AG04449 (cell line): ENCODE results near the gene ZNF709.
"Not testable (repeated sequence)": the region's sequence is repeated elsewhere in the genome, so short reads cannot be mapped to it uniquely, and the experiment has no call there.

Experiments
- CTCF ChIA-PET: fragments of 350-600 bp; formaldehyde crosslinking; extraction: SDS; loops from one replicate; lab custom pipeline; 2021; ENCODE audit warnings: antibody characterized with exemption; lab: Yijun Ruan, JAX
- POLR2A ChIA-PET: fragments of 400-600, 350-600 bp; formaldehyde crosslinking; extraction: SDS; loops from one replicate; lab custom pipeline; 2020; ENCODE audit warnings: antibody characterized with exemption, inconsistent platforms; lab: Yijun Ruan, JAX
- DNase-seq: peaks from one replicate; pipeline ENCODE4 v3.0.0-alpha.2; 2010; ENCODE audit warnings: low read depth, low spot score
- H3K4me3 ChIP-seq: 2 replicates; pipeline ENCODE4 v1.5.1; 2011; ENCODE audit warnings: low read depth, mild to moderate bottlenecking, control low read depth, low read length
- CTCF ChIP-seq: IDR thresholded peaks from one replicate; pipeline ENCODE4 v1.5.1; 2011; ENCODE audit warnings: mild to moderate bottlenecking, moderate library complexity, low read length, control low read depth, inconsistent platforms; ENCODE audit not compliant: insufficient read depth; ENCODE audit errors: missing control alignments

Gene ZNF709

DNA sequence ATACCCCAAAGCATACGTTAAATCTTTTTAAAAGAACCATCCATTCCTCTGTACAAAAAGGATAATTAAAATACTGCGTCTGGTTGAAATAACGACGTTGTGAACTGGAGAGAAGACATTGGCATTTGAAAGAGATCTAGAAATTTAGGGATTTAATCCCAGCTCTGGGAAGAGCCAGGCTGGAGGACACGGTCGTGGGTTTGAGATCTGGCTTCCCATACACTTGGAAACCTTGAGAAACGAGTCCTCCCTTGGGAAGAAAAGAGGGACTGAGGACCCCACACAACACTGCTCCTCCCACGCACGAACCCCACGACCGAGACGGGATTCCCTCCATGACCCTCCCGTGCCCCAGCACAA lies 625 bp downstream of the ZNF709 start:
- POLR2A ChIA-PET = interaction anchor here (1.0 kb wide), 1 partner anchor 496 kb away, joined by 3 read pairs; no protein-coding TSS in a partner anchor
- TF ChIP-seq CTCF = no peak

DNA sequence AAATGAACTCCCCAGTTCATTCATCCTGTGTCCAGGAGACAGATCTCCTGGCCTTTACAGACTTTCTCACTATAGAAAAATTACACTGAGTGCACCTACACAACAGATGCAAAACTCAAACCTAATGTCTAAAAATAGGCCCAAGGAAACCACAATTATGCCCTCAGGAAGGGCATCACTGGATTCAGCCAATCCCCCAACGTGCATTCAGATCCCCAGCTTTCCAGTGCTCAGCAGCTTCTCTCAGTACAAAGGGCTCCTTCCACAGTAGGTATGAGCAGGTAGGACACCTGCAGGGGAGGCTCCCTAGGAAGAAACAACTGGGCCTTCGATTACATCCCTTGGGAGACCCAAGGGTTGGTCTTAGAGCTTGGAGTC lies 2.1 kb downstream of the ZNF709 start:
- H3K4me3 ChIP-seq = no peak overlapping the region
- no peak for DNase-seq
- ChIA-PET POLR2A (no interaction called here), CTCF (interaction anchor here (0.5 to 1.4 kb wide), 4 partner anchors 8 to 340 kb away, joined by 3 to 5 read pairs (median 4); no protein-coding TSS in a partner anchor)
- TF ChIP-seq CTCF = no peak

More for the DNA sequence above, 625 bp downstream of the ZNF709 start:
- H3K4me3 ChIP-seq = peak overlapping the region; percentile 93
- no peak for DNase-seq
- CTCF ChIA-PET = interaction anchor here (1.4 kb wide), 1 partner anchor 10 kb away, joined by 5 read pairs; no protein-coding TSS in a partner anchor

DNA sequence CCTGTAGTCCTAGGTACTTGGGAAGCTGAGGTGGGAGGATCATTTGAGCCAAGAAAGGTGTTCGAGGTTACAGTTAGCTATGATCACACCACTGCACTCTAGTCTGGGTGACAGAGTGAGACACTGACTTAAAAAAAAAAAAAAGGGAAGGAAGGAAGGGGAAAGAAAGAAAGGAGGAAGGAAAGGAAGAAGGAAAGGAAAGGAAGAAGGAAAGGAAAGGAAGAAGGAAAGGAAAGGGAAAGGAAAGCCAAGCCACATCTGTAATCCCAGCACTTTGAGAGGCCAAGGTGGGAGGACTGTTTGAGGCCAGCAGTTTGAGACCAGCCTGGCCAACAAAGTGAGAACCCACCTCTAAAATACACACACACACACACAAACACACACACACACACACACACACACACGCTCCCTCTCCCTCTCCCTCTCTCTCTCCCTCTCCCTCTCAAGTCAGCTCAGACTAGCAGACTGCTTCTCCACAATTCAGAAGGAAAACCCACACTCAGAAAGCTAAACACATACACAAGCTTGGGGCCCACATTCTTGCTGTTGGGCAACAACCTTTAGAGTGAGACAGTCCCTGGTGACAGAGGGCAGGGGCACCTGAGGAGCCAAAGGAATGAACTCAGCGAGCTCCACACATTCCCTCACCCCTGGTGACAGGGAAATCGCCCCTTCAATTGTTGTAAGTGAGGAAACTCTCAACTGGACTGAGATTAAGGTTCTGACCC lies 2.7 kb downstream of the ZNF709 start:
- no peak for TF ChIP-seq CTCF
- H3K4me3 ChIP-seq = no peak overlapping the region
- ChIA-PET CTCF (interaction anchor here (0.5 to 1.3 kb wide), 3 partner anchors 14 to 339 kb away, joined by 3 to 4 read pairs (median 3); no protein-coding TSS in a partner anchor), POLR2A (interaction anchor here (0.6 to 0.7 kb wide), 2 partner anchors 8 to 12 kb away, joined by 3 read pairs; no protein-coding TSS in a partner anchor)
- no peak for DNase-seq

- no peak for DNase-seq
- no peak for TF ChIP-seq CTCF
- POLR2A ChIA-PET = no interaction called here
- CTCF ChIA-PET = no interaction called here
- H3K4me3 ChIP-seq = no peak overlapping the region
Measured at GRCh38 chr19:12478234-12478941, 6.2 kb downstream of the ZNF709 start.

- DNase-seq, CTCF ChIA-PET, POLR2A ChIA-PET, H3K4me3 ChIP-seq: not testable (repeated sequence)
Measured at GRCh38 chr19:12467651-12468050, 17.0 kb downstream of the ZNF709 start.

DNA sequence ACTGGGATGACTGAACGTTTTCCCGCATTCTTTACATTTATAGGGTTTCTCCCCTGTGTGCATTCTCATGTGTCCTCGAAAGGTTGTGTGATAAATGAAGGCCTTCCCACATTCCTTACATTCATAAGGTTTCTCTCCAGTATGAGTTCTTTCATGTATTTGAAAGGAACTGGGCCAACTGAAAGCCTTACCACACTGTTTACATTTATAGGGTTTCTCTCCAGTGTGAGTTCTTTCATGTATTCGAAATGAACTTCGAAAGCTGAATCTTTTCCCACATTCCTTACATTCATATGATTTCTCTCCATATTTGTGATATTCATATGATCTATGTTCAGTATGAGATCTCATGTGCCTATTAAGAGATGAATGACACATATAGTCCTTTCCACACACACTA lies 19.4 kb downstream of the ZNF709 start:
- no peak for TF ChIP-seq CTCF
- no peak overlapping the region for H3K4me3 ChIP-seq
- ChIA-PET CTCF (no interaction called here), POLR2A (no interaction called here)
- no peak for DNase-seq
